GM10266 (cell line): ENCODE measurements around the gene PGA3.
"Not testable (repeated sequence)": the region's sequence is repeated elsewhere in the genome, so short reads cannot be mapped to it uniquely, and the experiment has no call there.

ENCODE experiments used
- DNase-seq: peaks from one replicate; pipeline ENCODE4 v3.0.0; 2012; ENCODE audit errors: extremely low spot score
- CTCF ChIP-seq: IDR thresholded peaks from 2 replicates; pipeline ENCODE4 v1.5.1; 2012; ENCODE audit warnings: mild to moderate bottlenecking, low read depth; ENCODE audit not compliant: control insufficient read depth, insufficient read depth; ENCODE audit errors: missing control alignments

The PGA3 gene

GRCh38 chr11:61201476-61201875 lies 1.8 kb upstream of the PGA3 start:
- DNase-seq, result no peak
- TF ChIP-seq CTCF, result no peak

- not testable (repeated sequence) for DNase-seq
Measured at GRCh38 chr11:61203873-61204272, 558 bp downstream of the PGA3 start.

- DNase-seq, result not testable (repeated sequence)
Measured at GRCh38 chr11:61204502-61205059, 1.3 kb downstream of the PGA3 start.

- not testable (repeated sequence) for DNase-seq
Measured at GRCh38 chr11:61207636-61208310, 4.5 kb downstream of the PGA3 start.

- DNase-seq, result not testable (repeated sequence)
Measured at GRCh38 chr11:61210629-61211028, 7.3 kb downstream of the PGA3 start.

GRCh38 chr11:61211327-61211952 lies 8.1 kb downstream of the PGA3 start:
- not testable (repeated sequence) for DNase-seq

- DNase-seq, result not testable (repeated sequence)
Measured at GRCh38 chr11:61212202-61212601, 8.9 kb downstream of the PGA3 start.

- DNase-seq, result not testable (repeated sequence)
Measured at GRCh38 chr11:61213711-61214324, 10.5 kb downstream of the PGA3 start.

GRCh38 chr11:61218306-61218705 lies 15.0 kb downstream of the PGA3 start:
- not testable (repeated sequence) for DNase-seq

GRCh38 chr11:61219016-61219415 lies 15.7 kb downstream of the PGA3 start:
- not testable (repeated sequence) for DNase-seq

- not testable (repeated sequence) for DNase-seq
Measured at GRCh38 chr11:61222047-61222446, 18.7 kb downstream of the PGA3 start, which contains the start of gene PGA4. PGA4 (plus strand) TSS chr11:61222347; CDS start chr11:61222401, 54 bp downstream.

GRCh38 chr11:61222692-61223091 lies 19.4 kb downstream of the PGA3 start:
- DNase-seq, result not testable (repeated sequence)

- DNase-seq, result not testable (repeated sequence)
Measured at GRCh38 chr11:61226457-61227137, 23.3 kb downstream of the PGA3 start.

GRCh38 chr11:61229458-61229857 lies 26.1 kb downstream of the PGA3 start:
- not testable (repeated sequence) for DNase-seq

GRCh38 chr11:61231033-61231432 lies 27.7 kb downstream of the PGA3 start:
- not testable (repeated sequence) for DNase-seq

- not testable (repeated sequence) for DNase-seq
Measured at GRCh38 chr11:61231585-61231984, 28.3 kb downstream of the PGA3 start.

GRCh38 chr11:61232548-61233145 lies 29.3 kb downstream of the PGA3 start:
- DNase-seq, result not testable (repeated sequence)

- DNase-seq, result not testable (repeated sequence)
Measured at GRCh38 chr11:61237130-61237529, 33.8 kb downstream of the PGA3 start.

- DNase-seq, result not testable (repeated sequence)
Measured at GRCh38 chr11:61240288-61240687, 37.0 kb downstream of the PGA3 start.
